SH-SY5Y (cell line): ENCODE results near the gene LRIF1.

Experiments used
- GATA2 ChIP-seq: IDR thresholded peaks from 2 replicates; pipeline ENCODE4 v1.6.1; 2011; ENCODE audit warnings: mild to moderate bottlenecking, low read depth, low read length
- GATA3 ChIP-seq: IDR thresholded peaks from 2 replicates; pipeline ENCODE4 v1.6.1; 2011; ENCODE audit warnings: low read depth, mild to moderate bottlenecking, low read length, moderate library complexity

- TF ChIP-seq GATA2 (no peak), GATA3 (no peak)
Observed at GRCh38 chr1:110944806-110945205, 18.9 kb downstream of the LRIF1 start.
